HUES6 (cell line): ENCODE results near the gene PLA2G2C.

Source experiments
- H3K27ac ChIP-seq: 2 replicates; pipeline ENCODE4 v1.7.0; 2013; ENCODE audit warnings: low read depth, mild to moderate bottlenecking, low read length, inconsistent platforms
- H3K27me3 ChIP-seq: 2 replicates; pipeline ENCODE4 v1.6.1; 2013; ENCODE audit warnings: low read length; ENCODE audit not compliant: control insufficient read depth, insufficient read depth
- H3K36me3 ChIP-seq: 2 replicates; pipeline ENCODE4 v1.6.1; 2013; ENCODE audit warnings: low read length; ENCODE audit not compliant: control insufficient read depth, insufficient read depth
- H3K4me1 ChIP-seq: 2 replicates; pipeline ENCODE4 v1.6.1; 2013; ENCODE audit warnings: low read length; ENCODE audit not compliant: control insufficient read depth, insufficient read depth
- H3K4me3 ChIP-seq: 2 replicates; pipeline ENCODE4 v1.5.1; 2013; ENCODE audit warnings: low read depth, low read length
- H3K9ac ChIP-seq: one replicate; pipeline ENCODE4 v1.6.1; 2013; ENCODE audit warnings: mild to moderate bottlenecking, low read length
- H3K9me3 ChIP-seq: 2 replicates; pipeline ENCODE4 v1.6.1; 2013; ENCODE audit warnings: low read depth, low read length; ENCODE audit not compliant: control insufficient read depth, insufficient read depth

PLA2G2C gene

GRCh38 chr1:20115479-20115878 lies 70.8 kb downstream of the PLA2G2C start:
- Histone ChIP-seq H3K27me3 (no peaks in the 10 kb centered on the region), H3K9ac (no peak overlapping the region), H3K36me3 (no peaks in the 10 kb centered on the region), H3K9me3 (no peaks in the 10 kb centered on the region), H3K27ac (no peak overlapping the region), H3K4me1 (peaks cover 8% of the 10 kb centered on the region), H3K4me3 (no peak overlapping the region)

- Histone ChIP-seq H3K4me3 (no peak overlapping the region), H3K27me3 (no peaks in the 10 kb centered on the region), H3K36me3 (no peaks in the 10 kb centered on the region), H3K27ac (no peak overlapping the region), H3K4me1 (peaks cover 8% of the 10 kb centered on the region), H3K9me3 (no peaks in the 10 kb centered on the region), H3K9ac (no peak overlapping the region)
These were observed 72.2 kb downstream of the PLA2G2C start for GRCh38 chr1:20114021-20114648.
